Ovary (tissue), 3 donors: Measurements from ENCODE around the gene FRY.

Experiments used
- CTCF ChIP-seq, 3 donors: fragments of 450-650 bp in 2 of 3; fragments of 200-600 bp in 1 of 3; IDR thresholded peaks; one replicate each; pipeline versions ENCODE4 v1.5.1 to v1.8.0; 2016 to 2022; ENCODE audit warnings: antibody characterized with exemption in 3 of 3, mild to moderate bottlenecking in 1 of 3
- POLR2A ChIP-seq: fragments of 450-650 bp; IDR thresholded peaks from one replicate; pipeline ENCODE4 v1.6.1; 2017; ENCODE audit warnings: antibody characterized with exemption, mild to moderate bottlenecking, moderate library complexity
- donor health status: DM: no; HTN: no; CAD: no.

GRCh38 chr13:32019612-32020233 lies 11.9 kb upstream of the FRY start:
- TF ChIP-seq POLR2A (no peak), CTCF (IDR thresholded peaks at IDR 0.05) (peak; percentile 22 to 62 (median 56))
